H9 (cell line): ENCODE measurements around the gene FOXC2. TPM values are rescaled to one million over a fixed set of nuclear protein-coding genes. Genes with fewer than 3 reads are reported as not detected.

Experiments used
- DNase-seq: peaks from one replicate; pipeline ENCODE4 v3.0.0-alpha.2; 2017
- H2AFZ ChIP-seq: one replicate; pipeline ENCODE4 v1.6.1; 2013; ENCODE audit warnings: mild to moderate bottlenecking, low read length, control low read depth, moderate library complexity
- H2AK5ac ChIP-seq: 2 replicates; pipeline ENCODE4 v1.6.1; 2013; ENCODE audit warnings: low read length, control low read depth, mixed read lengths; ENCODE audit not compliant: insufficient read length
- H2BK120ac ChIP-seq: one replicate; pipeline ENCODE4 v1.6.1; 2013; ENCODE audit warnings: low read depth, mild to moderate bottlenecking, low read length, control low read depth, inconsistent platforms; ENCODE audit not compliant: poor library complexity, severe bottlenecking
- H2BK12ac ChIP-seq: 2 replicates; pipeline ENCODE4 v1.6.1; 2013; ENCODE audit warnings: low read length, control low read depth, mixed read lengths, low read depth; ENCODE audit not compliant: insufficient read length
- H2BK15ac ChIP-seq: 2 replicates; pipeline ENCODE4 v1.6.1; 2013; ENCODE audit warnings: low read depth, low read length, control low read depth
- H2BK20ac ChIP-seq: one replicate; pipeline ENCODE4 v1.6.1; 2013; ENCODE audit warnings: low read depth, mild to moderate bottlenecking, low read length, control low read depth, inconsistent platforms; ENCODE audit not compliant: poor library complexity, severe bottlenecking
- H2BK5ac ChIP-seq: 2 replicates; pipeline ENCODE4 v1.6.1; 2013; ENCODE audit warnings: low read length, control low read depth, mixed read lengths; ENCODE audit not compliant: insufficient read length
- H3K14ac ChIP-seq: 2 replicates; pipeline ENCODE4 v1.6.1; 2013; ENCODE audit warnings: low read length, control low read depth; ENCODE audit not compliant: insufficient read depth
- H3K18ac ChIP-seq: 2 replicates; pipeline ENCODE4 v1.6.1; 2013; ENCODE audit warnings: low read depth, mild to moderate bottlenecking, mixed read lengths, low read length, control low read depth; ENCODE audit not compliant: insufficient read length
- H3K23ac ChIP-seq: 2 replicates; pipeline ENCODE4 v1.6.1; 2013; ENCODE audit warnings: low read length, control low read depth, mixed read lengths, low read depth; ENCODE audit not compliant: insufficient read length
- H3K23me2 ChIP-seq: 2 replicates; pipeline ENCODE4 v1.6.1; 2013; ENCODE audit warnings: low read depth, mild to moderate bottlenecking, mixed read lengths, low read length, control low read depth; ENCODE audit not compliant: insufficient read length, poor library complexity, severe bottlenecking
- H3K27ac ChIP-seq: 2 replicates; pipeline ENCODE4 v1.5.1; 2013; ENCODE audit warnings: low read length, control low read depth, mixed read lengths, low read depth; ENCODE audit not compliant: insufficient read length
- H3K27me3 ChIP-seq: 2 replicates; pipeline ENCODE4 v1.6.1; 2013; ENCODE audit warnings: low read length, control low read depth, inconsistent platforms; ENCODE audit not compliant: insufficient read depth
- H3K4ac ChIP-seq: 2 replicates; pipeline ENCODE4 v1.6.1; 2013; ENCODE audit warnings: low read depth, mild to moderate bottlenecking, control low read depth, inconsistent platforms, low read length, moderate library complexity
- H3K4me1 ChIP-seq: 2 replicates; pipeline ENCODE4 v1.6.1; 2013; ENCODE audit warnings: low read length, control low read depth, inconsistent platforms; ENCODE audit not compliant: insufficient read depth
- H3K4me2 ChIP-seq: 2 replicates; pipeline ENCODE4 v1.6.1; 2013; ENCODE audit warnings: low read length, control low read depth, mixed read lengths; ENCODE audit not compliant: insufficient read length, insufficient read depth
- H3K56ac ChIP-seq: 2 replicates; pipeline ENCODE4 v1.6.1; 2013; ENCODE audit warnings: low read depth, mild to moderate bottlenecking, mixed read lengths, low read length, control low read depth; ENCODE audit not compliant: insufficient read length
- H3K79me1 ChIP-seq: 2 replicates; pipeline ENCODE4 v1.6.1; 2013; ENCODE audit warnings: low read depth, mild to moderate bottlenecking, moderate library complexity, low read length, control low read depth, inconsistent platforms; ENCODE audit not compliant: insufficient read depth, poor library complexity, severe bottlenecking
- H3K79me2 ChIP-seq: 2 replicates; pipeline ENCODE4 v1.6.1; 2013; ENCODE audit warnings: low read length, control low read depth, inconsistent platforms; ENCODE audit not compliant: insufficient read depth
- H3K9ac ChIP-seq: 2 replicates; pipeline ENCODE4 v1.6.1; 2013; ENCODE audit warnings: low read length, control low read depth, mixed read lengths; ENCODE audit not compliant: insufficient read length; ENCODE audit errors: extremely low read depth
- H3K9me3 ChIP-seq: one replicate; pipeline ENCODE4 v1.6.1; 2013; ENCODE audit warnings: low read depth, low read length, inconsistent platforms; ENCODE audit not compliant: control insufficient read depth
- H3T11ph ChIP-seq: one replicate; pipeline ENCODE4 v1.6.1; 2013; ENCODE audit warnings: mild to moderate bottlenecking, low read length, control low read depth, inconsistent platforms
- H4K20me1 ChIP-seq: one replicate; pipeline ENCODE4 v1.6.1; 2013; ENCODE audit not compliant: control insufficient read depth, insufficient read length, insufficient read depth
- H4K5ac ChIP-seq: 2 replicates; pipeline ENCODE4 v1.6.1; 2013; ENCODE audit warnings: low read depth, mild to moderate bottlenecking, mixed read lengths, low read length, control low read depth; ENCODE audit not compliant: insufficient read length
- H4K8ac ChIP-seq: replicated peaks from 2 replicates; pipeline ENCODE4 v1.6.1; 2013; ENCODE audit warnings: low read length, control low read depth, mixed read lengths, low read depth; ENCODE audit not compliant: insufficient read length
- H4K91ac ChIP-seq: 2 replicates; pipeline ENCODE4 v1.6.1; 2013; ENCODE audit warnings: low read depth, mild to moderate bottlenecking, moderate library complexity, mixed read lengths, low read length, control low read depth; ENCODE audit not compliant: insufficient read length
- H3K27ac Mint-ChIP-seq, 3 experiments: 2 replicates in 2 of 3; 3 replicates in 1 of 3; pipeline ENCODE4 v1.8.0; 2020 to 2021; ENCODE audit warnings: mixed read lengths in 3 of 3, mild to moderate bottlenecking in 1 of 3, moderate library complexity in 1 of 3
- H3K27me3 Mint-ChIP-seq: 2 replicates; pipeline ENCODE4 v1.8.0; 2021; ENCODE audit warnings: low read depth, mild to moderate bottlenecking, moderate library complexity, mixed read lengths
- H3K36me3 Mint-ChIP-seq, 3 experiments: 2 replicates in 2 of 3; 3 replicates in 1 of 3; pipeline ENCODE4 v1.8.0; 2020 to 2021; ENCODE audit warnings: low read depth in 3 of 3, mixed read lengths in 3 of 3; ENCODE audit not compliant: insufficient read depth in 1 of 3
- H3K4me1 Mint-ChIP-seq, 2 experiments: 2 replicates each; pipeline ENCODE4 v1.8.0; 2020; ENCODE audit warnings: mixed read lengths in 2 of 2
- H3K4me3 Mint-ChIP-seq, 2 experiments: 2 replicates in 1 of 2; 3 replicates in 1 of 2; pipeline ENCODE4 v1.8.0; 2020 to 2021; ENCODE audit warnings: mild to moderate bottlenecking in 2 of 2, mixed read lengths in 2 of 2, moderate library complexity in 1 of 2
- H3K9me3 Mint-ChIP-seq, 2 experiments: 2 replicates in 1 of 2; 3 replicates in 1 of 2; pipeline ENCODE4 v1.8.0; 2020; ENCODE audit warnings: mild to moderate bottlenecking in 2 of 2, mixed read lengths in 2 of 2, moderate library complexity in 1 of 2
- CTCF ChIP-seq: fragments of 200-600 bp; sonication (generic); conservative IDR thresholded peaks from 3 replicates; pipeline ENCODE4 v1.8.0; 2021; ENCODE audit warnings: antibody characterized with exemption, mild to moderate bottlenecking
- WGBS: extraction: QIAGEN DNeasy Blood & Tissue Kit; methylation state at CpG from one replicate; pipeline ENCODE4 v1.1.7; 2013; ENCODE audit warnings: missing lambda C conversion rate, low lambda C conversion rate, mixed read lengths; ENCODE audit not compliant: insufficient read length; ENCODE audit errors: extremely low coverage; 5-methylcytosine and 5-hydroxymethylcytosine counted together
- total RNA-seq: library from RNA; stranded (reverse); gene quantifications from 2 replicates; pipeline ENCODE4 v1.2.1, GENCODE V29; 2021

The FOXC2 gene
- total RNA-seq, 1 experiment from 2014 or later: not detected

- H2BK12ac ChIP-seq: no peak overlapping the region
- H3K56ac ChIP-seq: no peak overlapping the region
- no peak overlapping the region for H3T11ph ChIP-seq
- H3K27ac Mint-ChIP-seq: peak overlapping the region in 1 of 3 experiments; percentile 77; a peak in 1 of 7 replicates
- no peak overlapping the region for H2BK5ac ChIP-seq
- H3K79me2 ChIP-seq: no peaks in the 10 kb centered on the region
- H2BK20ac ChIP-seq: no peak overlapping the region
- H3K36me3 Mint-ChIP-seq: no peaks in the 10 kb centered on the region
- no peak overlapping the region for H2AFZ ChIP-seq
- H3K4me1 Mint-ChIP-seq: peaks cover 0 to 11% of the 10 kb centered on the region in 2 experiments; a peak in 2 of 4 replicates
- H3K27me3 ChIP-seq: no peaks in the 10 kb centered on the region
- H3K9ac ChIP-seq: peak overlapping the region; percentile 51
- no CpG with 5 or more reads among the region's 17 CpGs for WGBS
- no peak overlapping the region for H4K91ac ChIP-seq
- no peak overlapping the region for H2BK15ac ChIP-seq
- H3K27me3 Mint-ChIP-seq: peaks cover under 1% of the 10 kb centered on the region
- H3K4me1 ChIP-seq: no peaks in the 10 kb centered on the region
- H3K27ac ChIP-seq: no peak overlapping the region
- no peak overlapping the region for H3K4ac ChIP-seq
- H3K9me3 ChIP-seq: no peaks in the 10 kb centered on the region
- no peak overlapping the region for H4K8ac ChIP-seq
- no peaks in the 10 kb centered on the region; a peak in 1 of 5 replicates for H3K9me3 Mint-ChIP-seq
- no peaks in the 10 kb centered on the region for H4K20me1 ChIP-seq
- H3K23ac ChIP-seq: no peak overlapping the region
- peak overlapping the region; percentile 76 for H3K4me2 ChIP-seq
- peaks cover 6% of the 10 kb centered on the region for H3K23me2 ChIP-seq
- H4K5ac ChIP-seq: peak overlapping the region; percentile 31
- no peaks in the 10 kb centered on the region for H3K79me1 ChIP-seq
- no peak overlapping the region for H2BK120ac ChIP-seq
- TF ChIP-seq CTCF: no peak
- H3K18ac ChIP-seq: no peak overlapping the region
- H2AK5ac ChIP-seq: no peak overlapping the region
- no peak for DNase-seq
- no peak overlapping the region; the same call in 1 of the 2 replicates for H3K14ac ChIP-seq
- peak overlapping the region; percentile 83 to 89 for H3K4me3 Mint-ChIP-seq
Observed at GRCh38 chr16:86555704-86556075, 10.9 kb upstream of the FOXC2 start.
